Fibroblast of pulmonary artery (primary cell): ENCODE results near the gene PIEZO2.
A peak's percentile ranks its signal among the peaks of the same experiment; 100 is the strongest.

Source experiments
- DNase-seq: peaks from one replicate; pipeline ENCODE4 v3.0.0-alpha.2; 2010; ENCODE audit warnings: low read depth
- H3K4me3 ChIP-seq: replicated peaks from 2 replicates; pipeline ENCODE4 v1.5.1; 2011; ENCODE audit warnings: low read depth, mild to moderate bottlenecking, control low read depth, low read length, moderate library complexity
- CTCF ChIP-seq: IDR thresholded peaks from 2 replicates; pipeline ENCODE4 v1.5.1; 2011; ENCODE audit warnings: mild to moderate bottlenecking, control low read depth, low read length, inconsistent platforms; ENCODE audit errors: missing control alignments

Gene PIEZO2

GRCh38 chr18:10690366-10690765 is 459.0 kb downstream of the PIEZO2 start:
- no peak overlapping the region for H3K4me3 ChIP-seq
- TF ChIP-seq CTCF: no peak
- no peak for DNase-seq

DNA sequence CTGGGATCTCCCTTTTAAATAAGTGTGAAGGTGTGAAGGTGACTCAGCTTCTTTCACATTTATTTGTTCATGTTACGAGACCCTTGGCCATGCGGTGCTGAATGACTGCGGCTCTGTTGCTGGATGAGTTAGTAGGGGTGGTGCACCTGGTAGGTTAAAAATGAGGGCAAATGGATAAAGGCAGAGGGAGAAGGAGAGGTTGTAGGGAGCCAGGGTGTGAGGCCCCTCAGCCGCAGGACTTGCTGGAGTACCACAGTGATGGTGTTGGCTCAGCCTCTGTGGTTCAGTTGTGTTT is 459.4 kb downstream of the PIEZO2 start:
- no peak for DNase-seq
- TF ChIP-seq CTCF: no peak
- no peak overlapping the region for H3K4me3 ChIP-seq

GRCh38 chr18:10689236-10690034 is 459.9 kb downstream of the PIEZO2 start:
- no peak for TF ChIP-seq CTCF
- peak; percentile 5 for DNase-seq
- no peak overlapping the region for H3K4me3 ChIP-seq

- DNase-seq: no peak
- no peak for TF ChIP-seq CTCF
- no peak overlapping the region for H3K4me3 ChIP-seq
Observed at GRCh38 chr18:10688766-10689165, 460.6 kb downstream of the PIEZO2 start.

DNA sequence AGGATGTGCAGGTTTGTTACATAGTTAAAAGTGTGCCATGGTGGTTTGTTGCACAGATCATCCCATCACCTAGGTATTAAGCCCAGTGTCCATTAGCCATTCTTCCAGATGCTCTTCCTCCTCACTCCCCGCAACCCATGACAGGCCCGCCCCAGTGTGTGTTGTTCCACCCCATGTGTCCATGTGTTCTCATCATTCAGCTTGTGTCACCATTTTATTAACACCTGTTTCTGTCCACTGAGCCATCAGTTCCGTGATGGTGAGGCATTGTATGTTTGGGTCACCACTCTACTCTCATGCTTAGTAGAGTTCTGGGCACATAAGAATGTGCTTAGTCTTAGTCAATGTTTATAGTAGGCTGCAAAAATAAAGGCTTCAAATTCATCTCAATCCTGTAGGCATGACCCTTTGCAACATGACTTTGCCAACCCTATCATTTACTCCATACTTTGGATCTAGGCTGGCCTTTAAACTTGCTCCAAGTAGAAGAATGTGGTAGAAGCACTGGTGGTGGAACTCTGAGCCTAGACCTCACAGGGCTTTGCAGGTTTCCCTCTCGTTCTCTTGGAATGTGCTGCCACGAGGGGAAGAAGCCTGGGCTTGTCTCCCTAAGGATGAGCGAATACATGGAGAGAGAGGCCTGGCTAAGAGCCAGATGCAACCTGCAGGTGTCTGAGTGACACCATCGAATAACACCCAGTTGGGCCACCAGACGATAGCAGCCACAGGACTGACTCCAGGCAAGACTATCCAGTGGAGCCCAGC is 462.0 kb downstream of the PIEZO2 start:
- no peak for TF ChIP-seq CTCF
- no peak for DNase-seq

DNA sequence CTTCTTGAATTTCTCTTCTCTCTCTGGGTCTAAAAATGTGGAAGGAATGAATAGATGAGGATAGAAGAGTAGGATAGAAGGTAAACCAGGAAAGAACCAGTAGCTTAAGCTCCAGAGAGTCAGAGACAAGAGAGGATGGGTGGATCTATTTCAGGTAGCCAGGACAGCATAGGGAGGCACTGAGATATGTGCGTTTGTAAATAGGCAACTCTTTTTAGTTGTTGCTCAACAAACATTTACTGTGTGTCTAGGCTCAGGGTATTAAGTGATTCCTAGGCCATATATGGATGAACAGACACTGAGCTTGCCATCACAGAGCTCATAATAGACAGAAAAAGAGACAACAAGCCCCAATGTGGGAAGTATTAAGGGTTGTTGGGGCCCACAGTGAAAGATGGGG is 463.1 kb downstream of the PIEZO2 start:
- DNase-seq: no peak
- H3K4me3 ChIP-seq: no peak overlapping the region
- no peak for TF ChIP-seq CTCF

More for the DNA sequence above, 462.0 kb downstream of the PIEZO2 start:
- no peak overlapping the region for H3K4me3 ChIP-seq
